NCI-H69 (cell line): Measurements from ENCODE around the gene THAP8.

Source experiments
- DNase-seq: peaks from one replicate; lab custom pipeline; 2025; lab: John Stamatoyannopoulos, UW

THAP8 gene

GRCh38 chr19:36030264-36031148 is 23.6 kb downstream of the THAP8 start:
- peak; percentile 12 for DNase-seq

DNA sequence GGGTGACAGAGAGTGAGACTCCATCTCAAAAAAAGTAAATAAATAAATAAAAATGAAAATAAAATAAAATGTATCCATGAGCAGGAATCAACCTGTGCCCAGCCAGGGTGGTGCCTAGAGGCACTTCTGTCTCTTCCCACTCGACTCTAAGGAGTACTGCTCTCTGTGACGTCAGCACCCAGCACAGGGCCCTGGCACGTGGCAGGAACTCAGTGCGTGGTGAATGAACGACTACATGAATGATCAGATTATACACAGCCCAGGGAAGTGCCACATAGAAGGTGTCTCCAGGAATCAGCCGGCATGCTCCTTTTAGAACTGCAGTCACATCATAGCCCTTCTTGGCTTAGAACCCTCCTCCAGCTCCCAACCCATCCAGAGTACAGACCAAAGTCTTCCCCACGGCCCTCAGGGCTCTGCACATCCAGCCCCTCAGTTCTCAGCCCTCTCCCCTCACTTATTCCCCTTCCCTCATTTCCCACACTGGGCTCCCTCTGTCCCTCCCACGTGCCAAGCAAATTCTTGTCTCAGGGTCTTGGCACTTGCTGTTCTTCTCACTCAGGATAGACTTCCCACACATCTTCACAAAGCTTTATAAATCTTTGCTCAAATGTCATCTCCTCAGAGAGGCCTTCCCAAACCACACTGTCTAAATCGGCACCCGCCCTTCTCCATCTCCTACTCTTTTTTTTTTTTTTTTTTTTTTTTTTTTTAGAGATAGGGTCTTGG is 25.6 kb downstream of the THAP8 start:
- no peak for DNase-seq

- no peak for DNase-seq
These were observed 26.4 kb downstream of the THAP8 start for GRCh38 chr19:36027696-36028095.

DNA sequence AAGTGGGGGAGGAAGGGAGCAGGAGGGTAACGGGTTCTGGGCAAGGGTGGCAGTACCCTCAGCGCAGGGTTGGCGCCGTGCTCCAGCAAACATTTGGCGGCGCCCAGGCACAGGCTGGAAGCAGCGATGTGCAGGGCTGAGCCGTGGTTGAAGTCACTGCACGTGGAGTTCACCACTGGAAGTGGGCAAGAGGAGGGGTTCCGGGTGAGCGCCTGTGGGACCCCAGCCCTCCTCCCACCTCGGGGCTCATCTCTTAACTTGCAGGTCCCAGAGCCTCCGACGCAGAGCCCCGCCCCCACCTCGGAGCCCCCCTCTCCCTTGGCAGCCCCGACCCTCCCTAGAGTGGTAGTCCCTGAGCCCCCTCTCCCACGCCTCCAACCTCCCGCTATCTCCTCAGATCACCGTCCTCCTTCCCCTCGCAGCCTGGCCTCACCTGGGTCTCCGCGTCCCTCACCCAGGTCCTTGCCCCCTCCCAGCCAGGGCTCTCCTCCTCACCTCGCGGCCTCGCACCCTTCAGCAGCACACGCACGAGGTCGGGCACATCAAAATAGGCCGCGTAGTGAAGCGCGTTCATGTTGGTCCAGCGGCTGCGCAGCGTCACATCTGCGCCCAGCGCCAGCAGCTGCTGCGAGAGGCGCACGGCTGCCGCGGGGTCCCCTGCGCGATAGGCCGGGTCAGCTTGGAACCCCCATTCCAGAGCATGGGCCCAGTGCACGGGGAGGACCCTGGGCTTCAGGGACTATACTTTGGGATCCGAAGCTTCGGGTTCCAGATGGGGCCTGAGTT is 27.8 kb downstream of the THAP8 start:
- DNase-seq: no peak

DNA sequence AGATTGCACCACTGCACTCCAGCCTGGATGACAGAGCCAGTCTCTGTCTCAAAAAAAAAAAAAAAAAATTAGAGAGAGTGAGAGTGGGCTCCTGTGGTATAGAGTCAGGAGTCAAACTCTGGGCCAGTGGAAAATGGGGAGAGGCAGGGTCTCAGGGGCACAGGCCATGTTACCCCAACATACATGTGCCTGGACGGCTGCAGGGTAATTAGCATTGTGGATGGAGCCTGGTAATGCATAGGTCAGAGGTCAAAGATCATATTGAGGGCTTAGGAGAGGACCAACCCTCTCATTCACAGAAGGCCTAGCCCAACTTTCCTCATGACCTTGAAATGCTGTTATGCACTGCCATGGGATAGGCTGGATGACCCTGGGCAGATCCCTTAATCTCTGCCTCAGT is 28.5 kb downstream of the THAP8 start:
- DNase-seq: no peak

- no peak for DNase-seq
These were observed 30.7 kb downstream of the THAP8 start for GRCh38 chr19:36023432-36023831.

- no peak for DNase-seq
These were observed 34.9 kb downstream of the THAP8 start for GRCh38 chr19:36019061-36019670.

DNA sequence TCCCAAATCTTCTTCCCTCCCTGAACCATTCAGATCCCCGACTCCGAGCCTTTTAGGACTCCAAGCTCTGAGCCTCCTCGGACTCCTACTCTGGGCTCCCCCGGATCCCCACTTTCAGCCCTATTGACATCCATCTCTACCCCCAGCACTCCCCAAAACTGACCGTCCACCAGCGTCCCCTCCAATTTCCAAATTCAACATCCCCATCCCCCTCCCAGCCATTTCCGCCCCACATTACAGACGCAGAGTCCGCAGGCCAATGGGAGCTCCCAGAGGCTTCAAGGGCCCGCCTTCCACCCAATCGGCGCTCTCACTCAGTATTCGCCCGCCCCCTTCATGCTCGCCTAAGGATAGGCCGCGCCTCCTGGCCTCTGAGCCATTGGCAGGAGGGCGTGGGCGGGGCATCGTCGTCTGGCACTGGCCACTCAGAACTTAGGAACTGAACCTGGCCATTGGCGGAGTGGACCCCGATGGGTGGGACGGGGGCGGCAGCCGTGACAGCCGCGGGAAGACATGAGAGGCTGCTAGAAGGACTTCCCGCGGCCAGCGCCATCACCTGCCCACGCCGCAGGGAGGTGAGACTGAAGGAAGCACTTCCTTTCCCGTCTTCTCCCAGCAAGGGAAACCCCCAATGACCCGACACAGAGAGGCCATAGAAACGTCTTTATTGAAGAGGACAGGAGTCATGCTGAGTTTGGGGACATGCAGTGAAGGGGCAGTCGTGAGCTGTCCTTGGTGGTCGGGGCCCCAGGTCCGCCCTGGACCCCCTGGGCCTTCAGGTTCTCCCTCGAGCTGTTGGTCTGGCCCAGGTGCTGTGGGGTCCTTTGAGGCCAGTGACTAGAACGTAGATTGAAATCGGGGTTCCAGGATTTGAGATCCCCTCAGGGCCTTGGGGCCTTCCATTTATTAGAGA is 39.8 kb downstream of the THAP8 start, which contains the start of gene ALKBH6:
ALKBH6 (minus strand) TSS at position 202 of the 913 bp plus-strand sequence. CDS start 816 bp downstream, outside the sequence.
- DNase-seq: peak; percentile 100

DNA sequence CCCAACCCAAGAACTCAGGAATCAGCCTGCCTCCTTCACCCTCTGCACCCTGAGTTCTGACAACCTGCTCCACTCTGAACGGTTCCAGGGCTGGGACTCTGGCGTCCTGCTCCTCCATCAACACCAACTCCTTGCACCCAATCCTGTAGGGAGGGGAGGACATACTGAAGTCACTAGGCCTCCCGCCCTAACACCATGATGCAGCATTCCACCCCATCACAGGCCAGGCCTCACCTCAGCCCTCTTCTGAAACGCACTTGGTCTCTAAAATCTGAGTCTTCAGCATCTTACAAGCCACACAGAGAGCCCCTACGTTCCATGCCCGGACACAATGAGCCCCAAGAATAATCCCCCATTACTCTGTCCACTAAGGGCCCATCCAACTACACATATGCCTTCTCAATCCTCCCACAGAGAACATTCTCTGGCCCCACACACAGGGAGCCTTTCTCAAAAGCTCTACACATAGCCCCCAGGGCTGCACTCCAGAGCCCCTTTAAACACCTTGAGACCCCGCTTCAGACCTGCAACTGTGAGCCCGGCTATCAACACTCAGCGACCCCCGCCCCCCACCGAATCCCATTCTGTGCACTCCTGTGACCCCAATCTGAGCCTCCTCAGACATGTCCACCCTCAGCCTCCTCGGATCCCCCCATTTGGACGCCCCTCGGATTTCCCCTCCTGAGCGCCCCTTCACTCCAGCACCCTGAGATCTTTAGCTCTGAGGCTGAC is 40.6 kb downstream of the THAP8 start:
- no peak for DNase-seq

DNA sequence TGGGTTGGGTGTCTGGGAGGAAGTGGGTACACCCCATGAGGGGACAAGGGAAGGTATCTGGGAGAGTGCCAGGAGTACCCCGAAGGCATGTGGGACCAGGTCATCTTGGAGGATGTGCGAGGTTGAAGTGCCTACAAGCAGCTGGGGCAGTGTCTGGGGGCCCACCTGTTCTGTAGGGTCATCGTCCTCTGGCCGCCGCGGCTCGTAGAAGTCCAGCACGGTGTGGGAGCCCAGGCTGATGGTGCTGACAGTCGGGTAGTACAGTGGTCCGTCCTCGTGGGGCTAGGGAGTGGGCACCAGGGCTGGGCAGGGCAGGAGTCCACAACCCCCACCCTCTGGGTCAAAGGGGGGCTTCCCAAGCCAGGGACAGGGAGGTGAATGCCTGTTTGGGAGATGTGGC is 43.7 kb downstream of the THAP8 start:
- no peak for DNase-seq

DNA sequence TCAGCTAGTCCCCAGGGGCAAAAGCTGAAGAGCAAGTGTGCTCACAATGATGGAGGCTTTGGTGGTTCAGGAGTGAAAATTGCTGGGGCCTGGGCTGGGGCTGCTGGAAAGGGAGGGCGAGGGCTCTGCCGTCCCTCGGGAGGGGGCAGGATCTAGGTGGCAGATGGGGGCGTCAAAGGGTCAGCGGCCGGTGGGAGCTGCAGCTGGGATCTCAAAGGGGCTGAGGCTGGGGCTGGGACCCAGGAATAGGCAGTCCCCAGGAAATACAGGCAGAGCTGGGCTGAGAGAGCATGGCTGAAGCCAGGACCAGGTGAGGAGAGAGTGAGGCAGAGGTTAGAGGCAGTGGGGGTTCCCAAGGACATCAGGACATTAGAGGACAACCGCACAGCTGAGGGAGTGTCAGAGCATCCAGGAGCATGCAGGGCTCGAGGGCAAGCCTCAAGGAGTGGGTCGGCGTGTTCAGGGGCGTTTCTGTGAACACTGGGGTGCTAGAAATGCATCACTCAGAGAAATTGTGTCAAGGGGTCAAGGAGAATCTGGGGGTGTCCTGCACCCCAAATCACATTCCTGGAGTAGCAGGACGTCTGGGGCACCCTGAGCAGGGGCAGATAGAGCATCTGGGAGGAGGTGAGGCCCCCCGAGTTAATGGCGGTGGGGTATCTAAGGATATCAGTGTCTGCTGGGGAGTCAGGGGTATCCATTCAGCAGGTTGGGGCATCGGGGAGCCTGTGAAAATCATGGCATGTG is 44.3 kb downstream of the THAP8 start:
- DNase-seq: no peak

- DNase-seq: peak; percentile 83
These were observed 44.9 kb downstream of the THAP8 start for GRCh38 chr19:36009220-36009619.

- DNase-seq: no peak
These were observed 45.6 kb downstream of the THAP8 start, which contains the start of gene SYNE4 for GRCh38 chr19:36008336-36008978. SYNE4 (minus strand) TSS chr19:36008813; CDS start chr19:36008681, 132 bp downstream.

- DNase-seq: no peak
These were observed 47.1 kb downstream of the THAP8 start for GRCh38 chr19:36006955-36007354.

- no peak for DNase-seq
These were observed 50.8 kb downstream of the THAP8 start for GRCh38 chr19:36003284-36003683.

DNA sequence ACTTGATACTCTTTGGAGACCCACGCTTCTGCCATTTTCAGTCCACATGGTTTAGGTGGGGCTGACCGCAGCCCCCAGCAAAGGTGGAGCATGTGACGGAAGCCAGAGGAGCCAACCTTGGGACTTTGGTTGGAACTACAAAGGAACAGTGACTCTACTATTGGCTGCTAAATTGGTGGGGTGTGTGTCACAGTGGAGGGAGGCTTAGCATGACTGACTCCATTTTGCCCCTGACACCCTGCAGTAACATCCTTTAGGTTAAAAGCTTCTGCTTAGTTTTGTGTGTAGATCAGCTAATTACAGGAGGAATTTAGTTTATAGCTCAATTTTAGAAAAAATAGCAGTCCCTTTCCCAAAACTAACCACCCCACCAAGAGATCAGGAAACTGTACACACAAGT is 52.5 kb downstream of the THAP8 start:
- no peak for DNase-seq

DNA sequence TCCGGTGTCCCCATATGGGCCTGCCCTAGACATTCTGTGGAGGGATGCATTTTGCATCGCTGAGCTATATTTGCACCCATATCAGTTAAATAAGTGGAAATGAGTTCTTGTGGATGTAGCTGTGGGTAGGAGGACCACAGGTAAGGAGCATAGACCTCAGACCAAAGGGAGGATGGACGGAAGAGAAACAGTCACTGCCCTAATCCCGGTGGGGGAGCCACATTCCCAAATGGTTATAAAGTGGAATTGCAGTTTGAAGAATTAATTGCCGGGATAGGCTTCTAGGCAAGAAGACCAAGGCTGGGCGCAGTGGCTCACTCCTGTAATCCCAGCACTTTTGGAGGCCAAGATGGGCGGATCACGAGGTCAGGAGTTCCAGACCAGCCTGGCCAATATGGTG is 57.3 kb downstream of the THAP8 start:
- DNase-seq: no peak

DNA sequence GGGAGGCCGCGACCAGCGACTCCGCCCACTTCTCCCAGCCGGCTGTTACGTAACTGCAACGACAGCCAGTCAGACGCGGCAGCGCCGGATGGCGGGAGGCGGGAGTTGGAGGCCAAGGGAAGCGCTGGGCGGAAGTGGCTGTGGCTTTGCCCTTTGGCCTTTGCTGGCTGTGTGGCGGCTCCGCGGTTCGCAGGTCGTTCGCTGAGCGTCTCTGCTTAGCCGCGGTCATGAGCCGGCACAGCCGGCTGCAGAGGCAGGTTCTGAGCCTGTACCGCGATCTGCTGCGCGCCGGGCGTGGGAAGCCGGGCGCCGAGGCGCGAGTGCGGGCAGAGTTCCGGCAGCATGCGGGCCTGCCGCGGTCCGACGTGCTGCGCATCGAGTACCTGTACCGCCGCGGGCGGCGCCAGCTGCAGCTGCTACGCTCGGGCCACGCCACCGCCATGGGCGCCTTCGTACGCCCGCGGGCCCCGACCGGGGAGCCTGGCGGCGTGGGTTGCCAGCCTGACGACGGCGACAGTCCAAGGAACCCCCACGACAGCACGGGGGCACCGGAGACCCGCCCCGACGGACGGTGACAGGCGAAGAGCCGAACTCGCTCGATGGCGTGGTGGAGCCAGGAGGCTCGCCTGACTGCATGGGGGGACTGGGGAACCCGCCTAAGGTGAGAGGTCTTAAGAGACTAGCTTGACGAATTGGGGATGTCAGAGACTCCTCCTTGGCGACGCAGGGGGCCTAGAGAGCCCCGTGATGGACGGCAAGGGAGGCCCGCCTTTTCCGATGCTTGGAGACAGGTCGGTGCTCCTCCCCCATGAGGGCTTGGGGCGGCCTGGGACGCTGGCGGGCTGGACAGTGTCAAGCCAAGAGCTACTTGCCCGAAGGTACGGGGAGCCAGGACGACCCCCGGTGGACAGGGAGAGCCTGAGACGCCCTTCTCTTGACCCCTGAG is 58.8 kb downstream of the THAP8 start, which contains the start of gene SDHAF1:
SDHAF1 (plus strand) TSS at position 141 of the 946 bp plus-strand sequence; CDS start at position 228, 87 bp downstream.
- peak; percentile 98 for DNase-seq
